ENCODE results near the gene SRGAP2.
"Not testable (repeated sequence)": the region's sequence is repeated elsewhere in the genome, so short reads cannot be mapped to it uniquely, and the experiment has no call there.

DNA sequence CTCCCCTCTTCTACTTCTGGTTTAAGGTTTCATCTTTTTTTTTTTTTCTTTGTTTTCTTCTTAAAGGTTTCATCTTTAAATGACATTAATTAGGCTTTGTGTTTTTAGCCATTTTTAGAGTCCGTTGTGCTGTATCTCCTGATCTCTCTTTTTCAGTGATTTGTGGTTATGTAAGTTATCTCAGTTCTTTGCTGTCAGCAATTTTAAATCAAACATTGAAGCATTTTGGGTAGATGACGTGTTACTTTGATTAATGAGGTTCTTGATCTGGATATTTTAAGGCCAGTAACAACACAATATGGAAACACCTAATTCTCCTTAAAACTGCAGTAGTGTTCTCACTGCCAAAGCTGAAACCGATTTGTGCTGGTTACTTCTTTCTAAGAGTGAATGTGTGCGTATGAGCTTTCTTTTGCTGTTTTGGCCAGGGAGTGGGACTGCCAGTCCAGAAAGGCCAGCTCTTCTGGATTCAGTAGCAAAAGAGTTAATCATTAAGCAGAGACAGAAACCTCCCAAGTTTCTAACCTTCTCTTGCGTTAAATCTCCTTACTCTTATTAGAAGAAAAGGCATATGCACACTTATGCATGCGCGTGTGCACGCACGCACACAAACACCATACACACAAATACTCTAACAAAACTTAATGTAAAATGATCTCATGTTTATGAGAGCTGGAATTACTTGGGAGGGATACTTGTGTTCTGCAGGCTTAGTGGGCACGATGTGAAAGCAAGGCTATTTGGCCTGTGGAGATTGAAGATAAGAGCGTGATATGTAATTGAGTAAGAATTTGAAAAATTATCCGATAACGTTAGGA, 16.4 kb downstream of the SRGAP2 start:
- not testable (repeated sequence) for TF ChIP-seq CTCF, POLR2A (IDR thresholded peaks at IDR 0.05)

Measured in right lobe of liver (tissue), 4 donors.